ENCODE data around the gene NUDT4.
"Not testable (repeated sequence)": the region's sequence is repeated elsewhere in the genome, so short reads cannot be mapped to it uniquely, and the experiment has no call there.

Gene NUDT4

GRCh38 chr12:93368766-93369165 lies 9.0 kb upstream of the NUDT4 start:
- DNase-seq, result no peak

GRCh38 chr12:93369505-93369904 lies 8.2 kb upstream of the NUDT4 start:
- no peak for DNase-seq

- no peak for DNase-seq
These were observed 6.8 kb upstream of the NUDT4 start for GRCh38 chr12:93370947-93371346.

GRCh38 chr12:93373961-93374656 lies 3.6 kb upstream of the NUDT4 start:
- DNase-seq, result no peak

GRCh38 chr12:93375906-93376305 lies 1.8 kb upstream of the NUDT4 start:
- no peak for DNase-seq

GRCh38 chr12:93376436-93377251 lies 1.1 kb upstream of the NUDT4 start:
- DNase-seq, result no peak

GRCh38 chr12:93378196-93378997 lies 672 bp downstream of the NUDT4 start:
- DNase-seq, result peak; percentile 55

GRCh38 chr12:93378998-93379325 lies 1.2 kb downstream of the NUDT4 start:
- DNase-seq, result no peak

- no peak for DNase-seq
These were observed 1.7 kb downstream of the NUDT4 start for GRCh38 chr12:93379326-93379980.

- no peak for DNase-seq
These were observed 2.2 kb downstream of the NUDT4 start for GRCh38 chr12:93379981-93380361.

GRCh38 chr12:93380480-93381121 lies 2.9 kb downstream of the NUDT4 start:
- DNase-seq, result peak; percentile 41

- no peak for DNase-seq
These were observed 3.6 kb downstream of the NUDT4 start for GRCh38 chr12:93381161-93381975.

- not testable (repeated sequence) for DNase-seq
These were observed 4.3 kb downstream of the NUDT4 start for GRCh38 chr12:93381976-93382437.

GRCh38 chr12:93387780-93388179 lies 10.1 kb downstream of the NUDT4 start:
- no peak for DNase-seq

- no peak for DNase-seq
These were observed 12.3 kb downstream of the NUDT4 start for GRCh38 chr12:93390031-93390430.

- DNase-seq, result no peak
These were observed 13.0 kb downstream of the NUDT4 start for GRCh38 chr12:93390549-93391297.

- no peak for DNase-seq
These were observed 15.7 kb downstream of the NUDT4 start for GRCh38 chr12:93393425-93393824.

GRCh38 chr12:93397412-93397811 lies 19.7 kb downstream of the NUDT4 start:
- DNase-seq, result no peak

GRCh38 chr12:93399183-93399863 lies 21.6 kb downstream of the NUDT4 start:
- DNase-seq, result not testable (repeated sequence)

Measured in NCI-H345 (cell line).